ENCODE data around the gene DDX4. TPM values are rescaled to one million over a fixed set of nuclear protein-coding genes. Genes with fewer than 3 reads are reported as not detected.
"Not testable (repeated sequence)": the region's sequence is repeated elsewhere in the genome, so short reads cannot be mapped to it uniquely, and the experiment has no call there.

The DDX4 gene
- polyA plus RNA-seq, 3 donors: 0.10 TPM; not detected in 2

- DNase-seq (ENCODE audit: low read depth in 3 of 3, low spot score in 2 of 3): no peak
These were observed 17.6 kb upstream of the DDX4 start for GRCh38 chr5:55720188-55720703.

- DNase-seq (ENCODE audit: low read depth in 3 of 3, low spot score in 2 of 3): no peak
These were observed 13.6 kb upstream of the DDX4 start for GRCh38 chr5:55724281-55724680.

- DNase-seq (ENCODE audit: low read depth in 3 of 3, low spot score in 2 of 3): no peak
These were observed 6.0 kb upstream of the DDX4 start for GRCh38 chr5:55731848-55732247.

- DNase-seq (ENCODE audit: low read depth in 3 of 3, low spot score in 2 of 3): no peak
These were observed 5.3 kb upstream of the DDX4 start for GRCh38 chr5:55732585-55732984.

- no peak for DNase-seq (ENCODE audit: low read depth in 3 of 3, low spot score in 2 of 3)
These were observed 3.2 kb upstream of the DDX4 start for GRCh38 chr5:55734658-55735057.

- no peak for DNase-seq (ENCODE audit: low read depth in 3 of 3, low spot score in 2 of 3)
These were observed 4.9 kb downstream of the DDX4 start for GRCh38 chr5:55742778-55743177.

- no peak for DNase-seq (ENCODE audit: low read depth in 3 of 3, low spot score in 2 of 3)
These were observed 10.0 kb downstream of the DDX4 start for GRCh38 chr5:55747778-55748318.

GRCh38 chr5:55749387-55749786 lies 11.5 kb downstream of the DDX4 start:
- DNase-seq (ENCODE audit: low read depth in 3 of 3, low spot score in 2 of 3): peak in 1 of 3 donors; percentile 1

- DNase-seq (ENCODE audit: low read depth in 3 of 3, low spot score in 2 of 3): no peak
These were observed 12.2 kb downstream of the DDX4 start for GRCh38 chr5:55750063-55750462.

GRCh38 chr5:55750499-55750898 lies 12.6 kb downstream of the DDX4 start:
- no peak for DNase-seq (ENCODE audit: low read depth in 3 of 3, low spot score in 2 of 3)

GRCh38 chr5:55758231-55758630 lies 20.4 kb downstream of the DDX4 start:
- DNase-seq (ENCODE audit: low read depth in 3 of 3, low spot score in 2 of 3): no peak

- DNase-seq (ENCODE audit: low read depth in 3 of 3, low spot score in 2 of 3): no peak
These were observed 20.9 kb downstream of the DDX4 start for GRCh38 chr5:55758714-55759113.

- not testable (repeated sequence) for DNase-seq (ENCODE audit: low read depth in 3 of 3, low spot score in 2 of 3)
These were observed 23.9 kb downstream of the DDX4 start for GRCh38 chr5:55761721-55762120.

- no peak for DNase-seq (ENCODE audit: low read depth in 3 of 3, low spot score in 2 of 3)
These were observed 26.0 kb downstream of the DDX4 start for GRCh38 chr5:55763746-55764420.

GRCh38 chr5:55768279-55768678 lies 30.4 kb downstream of the DDX4 start:
- DNase-seq (ENCODE audit: low read depth in 3 of 3, low spot score in 2 of 3): no peak

GRCh38 chr5:55771175-55771655 lies 33.4 kb downstream of the DDX4 start:
- no peak for DNase-seq (ENCODE audit: low read depth in 3 of 3, low spot score in 2 of 3)

- DNase-seq (ENCODE audit: low read depth in 3 of 3, low spot score in 2 of 3): no peak
These were observed 35.2 kb downstream of the DDX4 start for GRCh38 chr5:55773057-55773456.

GRCh38 chr5:55777332-55777731 lies 39.5 kb downstream of the DDX4 start:
- no peak for DNase-seq (ENCODE audit: low read depth in 3 of 3, low spot score in 2 of 3)

- no peak for DNase-seq (ENCODE audit: low read depth in 3 of 3, low spot score in 2 of 3)
These were observed 63.1 kb downstream of the DDX4 start for GRCh38 chr5:55800924-55801323.

- DNase-seq (ENCODE audit: low read depth in 3 of 3, low spot score in 2 of 3): not testable (repeated sequence)
These were observed 71.0 kb downstream of the DDX4 start for GRCh38 chr5:55808814-55809213.

GRCh38 chr5:55815939-55816338 lies 78.1 kb downstream of the DDX4 start:
- not testable (repeated sequence) for DNase-seq (ENCODE audit: low read depth in 3 of 3, low spot score in 2 of 3)

- DNase-seq (ENCODE audit: low read depth in 3 of 3, low spot score in 2 of 3): no peak
These were observed 78.5 kb downstream of the DDX4 start for GRCh38 chr5:55816342-55816741.

Measured in right renal cortex interstitium (tissue), 3 donors.